Thymus (tissue), 11 donors: ENCODE data around the gene BRWD1. TPM values are rescaled to one million over a fixed set of nuclear protein-coding genes. Genes with fewer than 3 reads are reported as not detected.
"Not testable (repeated sequence)": the region's sequence is repeated elsewhere in the genome, so short reads cannot be mapped to it uniquely, and the experiment has no call there.

Source experiments
- DNase-seq, 9 donors: peaks; one replicate each; pipeline ENCODE4 v3.0.0-alpha.2; 2013; ENCODE audit warnings: low spot score in 9 of 9, low read depth in 6 of 9, missing footprints in 1 of 9
- H3K27ac ChIP-seq, 2 donors: one replicate each; pipeline ENCODE4 v1.5.1; 2013; ENCODE audit warnings: control low read depth in 1 of 2, low read depth in 1 of 2, low read length in 1 of 2, mild to moderate bottlenecking in 1 of 2, moderate library complexity in 1 of 2
- H3K27me3 ChIP-seq, 2 donors: one replicate each; pipeline ENCODE4 v1.5.1; 2013; ENCODE audit warnings: low read length in 1 of 2; ENCODE audit not compliant: control insufficient read depth in 2 of 2, insufficient read depth in 1 of 2
- H3K36me3 ChIP-seq, 2 donors: one replicate each; pipeline ENCODE4 v1.5.1; 2013; ENCODE audit warnings: low read length in 1 of 2, mild to moderate bottlenecking in 1 of 2, moderate library complexity in 1 of 2; ENCODE audit not compliant: control insufficient read depth in 2 of 2, insufficient read depth in 2 of 2
- H3K4me1 ChIP-seq, 2 donors: one replicate each; pipeline ENCODE4 v1.5.1; 2013; ENCODE audit warnings: low read length in 2 of 2; ENCODE audit not compliant: control insufficient read depth in 2 of 2, insufficient read depth in 2 of 2
- H3K4me3 ChIP-seq, 2 donors: one replicate each; pipeline ENCODE4 v1.5.1; 2013; ENCODE audit warnings: low read length in 2 of 2, control low read depth in 1 of 2, mild to moderate bottlenecking in 1 of 2
- H3K9me3 ChIP-seq, 2 donors: one replicate each; pipeline ENCODE4 v1.5.1; 2013; ENCODE audit warnings: low read length in 1 of 2, mild to moderate bottlenecking in 1 of 2; ENCODE audit not compliant: control insufficient read depth in 2 of 2, insufficient read depth in 1 of 2
- WGBS: extraction: QIAGEN DNeasy Blood & Tissue Kit; methylation state at CpG from one replicate; pipeline ENCODE4 v1.1.7; 2013; 5-methylcytosine and 5-hydroxymethylcytosine counted together
- polyA plus RNA-seq: library from polyadenylated mRNA; stranded (reverse); fragments of 200-250 nt; gene quantifications from one replicate; pipeline ENCODE4 v1.2.3, GENCODE V29; 2013
- total RNA-seq: library from RNA; stranded (reverse); fragments of 120-200 nt; gene quantifications from one replicate; pipeline ENCODE4 v1.2.4, GENCODE V29; 2013
- donor health status: healthy.

The BRWD1 gene
- total and polyA plus RNA-seq, 2 donors, result 25.1 to 35.1 TPM

DNA sequence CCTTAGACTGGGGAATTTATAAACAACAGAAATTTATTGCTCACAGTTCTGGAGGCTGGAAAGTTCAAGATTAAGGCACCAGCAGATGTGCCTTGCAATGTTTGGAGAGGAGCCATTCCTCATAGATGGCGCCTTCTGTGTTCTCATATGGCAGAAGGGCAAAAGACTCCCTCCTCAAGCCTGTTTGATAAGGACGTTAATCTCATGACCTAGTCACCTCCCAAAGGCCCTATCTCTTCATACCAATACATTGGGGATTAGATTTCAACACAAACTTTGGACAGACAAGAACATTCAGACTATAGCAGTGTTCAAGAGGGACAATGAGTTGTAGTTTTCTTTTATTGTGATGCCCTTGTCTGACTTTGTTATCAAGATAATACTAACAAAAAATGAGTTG is 164.5 kb downstream of the BRWD1 start:
- no peaks in the 10 kb centered on the region for H3K27me3 ChIP-seq
- no peaks in the 10 kb centered on the region for H3K36me3 ChIP-seq
- DNase-seq, result no peak
- no peak overlapping the region for H3K27ac ChIP-seq
- WGBS, result 93% methylated on average over 2 of the region's 2 CpGs
- H3K9me3 ChIP-seq, result no peaks in the 10 kb centered on the region
- no peaks in the 10 kb centered on the region for H3K4me1 ChIP-seq
- H3K4me3 ChIP-seq, result no peak overlapping the region

DNA sequence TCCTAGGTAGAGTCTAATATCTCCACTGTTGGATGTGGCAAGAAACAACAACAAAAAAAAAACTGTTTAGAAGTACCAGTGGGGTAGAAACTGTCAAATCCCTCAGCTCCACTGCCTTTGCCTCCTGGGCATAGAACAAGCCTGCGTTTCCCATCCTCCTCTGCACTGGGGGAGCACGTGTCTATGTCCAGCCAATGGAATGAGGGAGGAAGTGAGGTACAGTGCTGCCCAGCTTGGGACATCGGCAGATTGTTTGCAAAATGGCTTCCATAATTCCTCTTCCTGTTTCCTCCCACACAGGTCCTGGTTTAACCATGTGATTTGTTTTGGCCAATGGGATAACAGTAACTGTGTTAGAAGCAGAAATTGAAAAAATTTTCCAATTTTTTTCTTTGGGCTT is 169.2 kb downstream of the BRWD1 start:
- WGBS, result 98% methylated on average over 3 of the region's 3 CpGs
- peaks cover 5 to 8% of the 10 kb centered on the region in 2 donors for H3K4me1 ChIP-seq

DNA sequence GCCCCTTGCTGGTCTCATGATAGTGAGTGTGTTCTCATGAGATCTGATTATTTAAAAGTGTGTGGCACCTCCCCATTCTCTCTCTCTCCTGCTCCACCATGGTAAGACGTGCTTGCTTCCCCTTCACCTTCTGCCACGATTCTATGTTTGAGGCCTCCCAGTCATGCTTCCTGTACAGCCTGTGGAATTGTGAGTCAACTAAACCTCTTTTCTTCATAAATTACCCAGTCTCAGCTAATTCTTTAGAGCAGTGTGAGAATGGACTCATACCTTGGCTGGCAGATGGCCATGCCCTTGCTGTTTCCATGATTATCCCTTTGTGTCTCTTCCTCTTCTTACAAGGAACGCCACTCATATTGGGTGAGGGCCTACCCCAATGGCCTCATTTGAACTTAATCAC is 170.5 kb downstream of the BRWD1 start:
- WGBS, result 80% methylated on average over 3 of the region's 3 CpGs
- H3K4me3 ChIP-seq, result no peak overlapping the region
- peaks cover 5 to 8% of the 10 kb centered on the region in 2 donors for H3K4me1 ChIP-seq
- no peaks in the 10 kb centered on the region for H3K36me3 ChIP-seq
- H3K27ac ChIP-seq, result no peak overlapping the region
- no peaks in the 10 kb centered on the region for H3K9me3 ChIP-seq
- H3K27me3 ChIP-seq, result no peaks in the 10 kb centered on the region
- no peak for DNase-seq

More for the DNA sequence above, 169.2 kb downstream of the BRWD1 start:
- Histone ChIP-seq H3K4me3 (no peak overlapping the region), H3K27ac (no peak overlapping the region), H3K36me3 (no peaks in the 10 kb centered on the region), H3K27me3 (no peaks in the 10 kb centered on the region), H3K9me3 (no peaks in the 10 kb centered on the region)
- no peak for DNase-seq

DNA sequence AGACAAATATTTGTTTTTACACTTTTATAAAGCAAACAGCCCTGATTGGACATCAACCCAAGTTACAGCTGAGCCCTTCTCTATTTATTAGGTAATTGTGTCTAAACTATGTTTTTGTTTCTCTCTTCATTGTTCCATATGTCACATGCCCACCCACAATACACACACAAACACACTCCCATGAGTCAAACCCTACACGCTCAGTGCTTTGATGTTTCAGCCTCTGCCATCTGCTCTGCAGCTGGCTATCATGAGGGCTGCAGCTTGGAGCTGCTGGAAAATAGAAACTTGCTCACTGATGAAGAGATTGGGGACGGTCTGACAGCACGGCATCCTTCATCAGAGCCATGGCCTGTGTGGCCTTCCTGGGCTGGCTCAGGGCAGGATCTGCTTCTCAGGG is 171.9 kb downstream of the BRWD1 start:
- H3K4me3 ChIP-seq, result no peak overlapping the region
- peaks cover 5 to 8% of the 10 kb centered on the region in 2 donors for H3K4me1 ChIP-seq
- H3K27me3 ChIP-seq, result no peaks in the 10 kb centered on the region
- H3K27ac ChIP-seq, result no peak overlapping the region
- DNase-seq, result peak in 6 of 9 donors; percentile 17 to 64 (median 29)
- no peaks in the 10 kb centered on the region for H3K9me3 ChIP-seq
- WGBS, result 32% methylated on average over 3 of the region's 3 CpGs
- H3K36me3 ChIP-seq, result no peaks in the 10 kb centered on the region

DNA sequence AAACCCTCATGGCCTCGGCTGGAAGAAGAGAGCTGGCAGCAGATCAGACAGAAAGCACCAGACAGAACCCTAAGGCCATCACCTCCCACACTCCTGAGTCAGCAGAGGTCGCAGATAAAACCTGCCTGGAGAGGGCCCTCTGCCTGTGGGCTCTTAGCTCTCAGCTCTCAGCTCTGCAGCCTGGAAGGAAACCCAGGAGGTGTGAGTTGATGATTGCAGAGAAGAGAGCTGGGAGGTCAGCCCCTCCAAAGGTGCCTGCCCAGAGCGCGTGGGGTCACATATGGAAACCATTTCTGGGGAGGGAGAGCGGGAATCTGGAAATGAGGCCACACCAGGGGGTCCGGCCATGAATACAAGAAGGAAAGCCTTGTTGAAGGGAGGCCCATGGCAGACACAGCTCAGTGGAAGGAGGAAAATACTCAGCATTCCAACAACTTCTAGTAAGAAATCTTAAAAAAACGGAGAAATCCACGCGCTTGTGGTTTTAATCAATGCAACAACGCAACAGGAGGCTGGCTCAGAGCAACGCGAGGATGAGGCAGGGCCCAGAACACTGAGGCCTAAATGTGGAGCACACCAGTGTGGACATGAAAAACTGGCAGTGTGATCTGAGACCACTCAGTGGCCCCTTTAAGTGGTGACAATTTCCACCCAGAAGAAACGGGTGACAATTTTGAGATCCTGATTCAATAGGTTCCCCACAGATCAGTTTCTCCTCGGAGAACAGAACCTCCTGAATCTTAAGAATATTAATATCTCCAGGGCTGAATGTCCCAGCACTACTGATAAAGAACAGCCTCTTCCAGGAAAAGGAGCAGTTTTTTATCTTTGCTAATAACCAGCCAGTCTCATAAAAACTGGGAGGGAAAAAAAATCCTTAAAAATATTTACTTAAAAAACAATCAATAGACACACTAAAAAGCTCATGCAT is 175.9 kb downstream of the BRWD1 start:
- no peak overlapping the region for H3K27ac ChIP-seq
- H3K4me3 ChIP-seq, result no peak overlapping the region
- WGBS, result 96% methylated on average over 14 of the region's 14 CpGs
- H3K4me1 ChIP-seq, result peaks cover 5 to 8% of the 10 kb centered on the region in 2 donors
- H3K36me3 ChIP-seq, result no peaks in the 10 kb centered on the region
- DNase-seq, result no peak
- H3K27me3 ChIP-seq, result no peaks in the 10 kb centered on the region
- H3K9me3 ChIP-seq, result no peaks in the 10 kb centered on the region

DNA sequence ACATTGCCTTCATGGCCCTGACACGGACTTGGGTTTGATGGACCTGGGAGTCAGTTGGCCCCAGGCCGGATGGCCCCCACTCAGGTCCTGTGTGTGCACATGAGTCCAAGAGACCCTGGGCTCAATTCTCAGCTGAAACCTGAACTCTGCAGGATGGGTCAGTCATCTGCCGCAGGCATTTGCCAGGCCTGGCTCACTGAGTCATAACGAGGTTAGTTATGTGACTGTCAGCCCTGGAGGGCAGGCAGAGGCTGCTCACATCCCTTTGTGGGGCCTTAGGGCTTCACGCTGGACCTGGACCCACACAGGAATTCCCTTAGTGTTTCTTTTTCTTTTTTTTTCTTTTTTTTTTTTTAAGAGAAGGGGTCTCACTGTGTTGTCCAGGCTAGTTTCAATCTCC is 176.7 kb downstream of the BRWD1 start:
- H3K36me3 ChIP-seq, result no peaks in the 10 kb centered on the region
- no peaks in the 10 kb centered on the region for H3K9me3 ChIP-seq
- H3K4me1 ChIP-seq, result peaks cover 3 to 7% of the 10 kb centered on the region in 2 donors
- 97% methylated on average over 5 of the region's 5 CpGs for WGBS
- H3K4me3 ChIP-seq, result no peak overlapping the region
- no peak overlapping the region for H3K27ac ChIP-seq
- no peaks in the 10 kb centered on the region for H3K27me3 ChIP-seq
- no peak for DNase-seq

DNA sequence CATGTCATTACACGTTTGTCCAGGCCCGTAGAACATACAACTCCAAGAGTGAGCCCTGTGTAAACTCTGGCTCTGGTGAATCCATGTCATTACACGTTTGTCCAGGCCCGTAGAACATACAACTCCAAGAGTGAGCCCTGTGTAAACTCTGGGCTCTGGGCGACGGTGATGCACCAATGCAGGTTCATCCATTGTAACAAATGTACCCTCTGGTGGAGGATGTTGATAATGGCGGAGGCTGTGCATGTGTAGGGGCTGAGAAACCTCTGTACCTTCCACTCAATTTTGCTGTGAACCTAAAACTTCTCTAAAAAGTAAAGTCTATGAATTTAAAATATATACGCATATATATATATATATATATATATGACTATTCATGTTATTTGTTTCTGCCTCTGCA is 177.3 kb downstream of the BRWD1 start:
- peak in 2 of 9 donors; percentile 16 to 49 for DNase-seq
- not testable (repeated sequence) for H3K36me3 ChIP-seq, H3K9me3 ChIP-seq, H3K27me3 ChIP-seq, H3K4me1 ChIP-seq, H3K27ac ChIP-seq, H3K4me3 ChIP-seq
- WGBS, result 78% methylated on average over 8 of the region's 8 CpGs

DNA sequence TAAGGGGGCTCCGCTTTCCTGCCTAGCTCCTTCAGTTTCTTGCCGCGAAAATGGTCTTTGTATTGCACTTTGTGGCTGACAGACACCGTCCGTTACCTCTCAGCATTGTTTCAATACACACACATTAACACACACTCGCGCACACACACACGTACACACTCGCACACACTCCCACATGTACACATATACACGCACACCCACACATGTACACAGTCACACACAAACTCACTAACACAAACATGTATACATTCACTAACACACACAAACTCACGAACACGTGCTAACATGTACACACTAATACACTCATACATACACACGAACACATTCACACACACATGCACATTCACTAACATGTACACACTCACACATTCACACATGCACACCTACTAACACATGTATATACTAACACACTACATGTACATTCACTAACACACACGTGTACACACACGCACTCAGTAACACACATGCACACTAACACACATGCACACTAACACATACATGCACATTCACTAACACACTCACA is 179.1 kb downstream of the BRWD1 start:
- 94% methylated on average over 15 of the region's 15 CpGs for WGBS
- Histone ChIP-seq H3K36me3 (no peaks in the 10 kb centered on the region), H3K9me3 (no peaks in the 10 kb centered on the region), H3K4me1 (no peaks in the 10 kb centered on the region), H3K27ac (no peak overlapping the region), H3K4me3 (no peak overlapping the region), H3K27me3 (no peaks in the 10 kb centered on the region)
- DNase-seq, result no peak
